Limb (tissue), 2 donors: Measurements from ENCODE around the gene TERC.
"Not testable (repeated sequence)": the region's sequence is repeated elsewhere in the genome, so short reads cannot be mapped to it uniquely, and the experiment has no call there.

ENCODE experiments used
- DNase-seq, 2 donors: peaks; one replicate each; pipeline ENCODE4 v3.0.0-alpha.2; 2016; ENCODE audit errors: extremely low spot score in 2 of 2

TERC gene

DNA sequence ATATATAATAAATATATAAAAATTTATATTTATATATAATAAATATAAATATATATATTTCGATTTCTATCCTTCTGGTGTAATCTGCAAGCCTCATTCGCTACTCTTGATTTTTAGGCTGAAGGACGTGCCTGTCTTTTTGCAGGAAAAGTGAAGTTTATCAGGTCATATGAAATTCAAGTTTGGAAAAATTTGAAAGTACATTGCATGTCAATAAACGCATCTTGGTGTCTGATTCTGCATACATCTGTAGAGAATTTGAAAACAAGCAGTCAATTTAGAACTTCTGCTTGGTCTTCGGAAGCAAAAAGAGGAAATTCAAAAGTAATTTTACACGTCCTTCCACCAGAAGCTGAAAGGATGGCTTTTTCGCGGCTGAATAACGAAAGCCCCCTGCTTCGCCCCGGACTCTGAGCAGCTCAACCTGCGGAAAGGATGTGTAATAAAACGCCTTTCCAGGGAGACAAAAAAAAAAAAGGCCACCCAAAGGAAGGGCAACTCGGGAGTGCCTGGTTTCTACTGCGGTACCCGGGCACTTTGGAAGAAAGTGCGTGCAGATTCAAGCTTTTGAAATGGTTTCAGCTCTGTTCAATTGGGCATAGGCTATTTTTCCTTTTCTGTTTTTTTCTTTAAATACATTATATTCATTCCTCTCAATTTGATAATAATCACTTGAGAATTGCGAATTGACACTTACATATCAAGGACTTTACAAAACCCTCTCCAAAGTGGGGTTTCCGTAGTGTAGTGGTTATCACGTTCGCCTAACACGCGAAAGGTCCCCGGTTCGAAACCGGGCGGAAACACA is 6.8 kb upstream of the TERC start:
- DNase-seq, result peak; percentile 78 to 89

GRCh38 chr3:169769287-169770181 is 4.7 kb upstream of the TERC start, which contains the start of gene ACTRT3:
Gene ACTRT3 (minus strand): TSS chr3:169769561. CDS start chr3:169769520, 41 bp downstream.
- DNase-seq, result peak; percentile 72 to 84

GRCh38 chr3:169764312-169764881 is 463 bp downstream of the TERC start:
- peak; percentile 59 to 79 for DNase-seq

DNA sequence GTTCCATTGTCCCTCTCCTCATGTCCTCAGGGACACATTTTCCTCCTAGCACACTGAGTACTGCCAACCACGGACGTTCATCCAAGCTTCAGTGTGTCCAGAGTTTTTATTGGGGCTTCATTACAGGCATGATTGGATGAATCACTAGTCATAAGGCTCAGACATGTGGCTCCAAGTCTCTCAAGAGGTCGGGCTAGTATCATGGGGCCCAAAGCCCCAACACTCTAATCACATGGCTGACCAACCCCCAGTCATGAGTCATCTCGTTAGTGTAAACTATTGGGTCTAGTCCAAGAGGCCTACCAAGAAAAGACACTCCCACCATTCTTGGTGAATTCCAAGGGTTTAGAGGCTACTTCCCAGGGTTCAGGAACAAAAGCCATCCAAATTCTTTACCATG is 4.4 kb downstream of the TERC start:
- no peak for DNase-seq

DNA sequence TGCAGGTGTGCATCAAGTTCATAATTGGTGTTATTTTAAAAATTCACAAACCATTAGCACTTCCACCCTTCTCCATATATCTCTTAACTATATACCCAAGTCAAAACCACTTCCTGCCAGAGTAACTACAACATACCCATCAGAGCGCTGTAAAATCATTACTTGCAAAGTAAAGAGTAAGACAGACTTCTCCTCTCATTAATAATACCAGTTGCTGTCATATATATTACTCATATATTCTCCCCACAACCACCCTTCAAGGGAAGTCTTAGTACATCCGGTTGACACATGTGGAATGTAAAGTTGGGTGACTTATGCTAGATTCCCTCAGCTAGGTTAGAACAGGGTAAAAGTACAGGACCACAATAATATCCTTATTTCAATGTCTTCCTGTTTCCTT is 5.6 kb downstream of the TERC start:
- no peak for DNase-seq

DNA sequence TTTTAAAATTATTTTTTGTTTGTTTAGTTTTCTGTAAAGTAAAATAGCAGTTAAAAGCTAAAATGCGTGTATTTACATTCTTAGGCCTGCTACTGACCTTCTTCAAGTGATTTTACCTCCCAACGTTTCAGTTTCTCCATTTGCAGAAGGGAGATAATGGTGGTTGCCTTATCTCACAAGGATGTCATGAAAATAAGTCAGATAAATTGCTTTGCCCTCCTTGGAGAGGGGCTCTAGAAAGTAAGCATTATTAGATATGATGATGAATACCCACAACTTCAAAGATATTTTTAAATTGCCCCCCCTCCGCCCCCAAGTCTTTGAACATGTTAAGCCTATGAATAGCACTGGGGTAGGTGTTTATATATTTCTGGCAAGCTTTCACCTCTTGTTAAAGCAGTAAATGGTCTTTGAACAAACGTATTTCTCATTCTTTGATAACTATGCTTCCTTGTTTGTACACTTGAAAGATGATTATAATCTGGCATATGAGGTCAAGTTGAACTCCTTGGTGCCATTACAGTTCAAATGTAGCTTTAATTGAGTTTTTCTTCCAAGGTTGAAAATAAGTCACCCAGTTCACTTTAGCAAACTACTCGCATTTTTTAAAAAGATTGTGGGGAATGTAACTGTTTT is 6.4 kb downstream of the TERC start:
- DNase-seq, result no peak

- no peak for DNase-seq
Observed at GRCh38 chr3:169755488-169755887, 9.4 kb downstream of the TERC start.

DNA sequence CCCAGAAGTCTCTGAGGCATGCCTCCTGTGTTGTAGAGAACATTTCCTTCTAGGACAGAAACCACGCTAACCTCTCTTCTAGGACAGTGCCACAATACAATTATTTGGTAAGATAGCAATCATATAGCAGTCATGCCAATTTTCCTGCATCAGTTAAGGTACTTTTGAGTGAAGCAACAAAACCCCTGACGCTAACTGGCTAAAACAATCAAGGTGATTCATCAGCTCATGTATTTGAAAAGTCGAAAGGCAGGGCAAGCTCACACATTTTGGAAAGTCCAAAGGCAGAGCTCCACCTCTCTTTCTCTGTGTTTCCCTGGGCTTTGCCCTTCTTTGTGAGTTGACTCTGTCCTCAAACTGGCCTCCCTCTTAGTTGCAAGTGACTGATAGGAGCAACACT is 10.1 kb downstream of the TERC start:
- no peak for DNase-seq

DNA sequence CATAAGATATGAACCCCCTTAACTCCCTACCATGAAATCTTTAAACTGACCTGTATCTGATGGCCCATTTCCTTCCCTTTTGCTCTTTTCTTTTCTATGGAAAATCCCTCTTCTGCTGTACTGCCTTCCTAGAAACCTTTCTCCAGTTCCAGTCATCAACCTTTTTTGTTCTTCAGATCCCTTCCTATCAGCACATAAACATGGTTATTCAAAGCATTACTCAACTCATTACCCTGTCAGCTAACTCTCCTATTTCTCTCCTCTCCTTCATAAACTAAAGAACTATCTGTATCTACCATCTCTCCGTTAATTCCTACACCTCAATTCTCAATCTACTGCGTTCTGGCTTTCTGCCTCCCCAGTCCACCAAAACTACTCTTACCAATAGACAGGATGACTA is 13.0 kb downstream of the TERC start:
- no peak for DNase-seq

GRCh38 chr3:169750665-169751064 is 14.2 kb downstream of the TERC start:
- no peak for DNase-seq

GRCh38 chr3:169748670-169749069 is 16.2 kb downstream of the TERC start:
- DNase-seq, result no peak

DNA sequence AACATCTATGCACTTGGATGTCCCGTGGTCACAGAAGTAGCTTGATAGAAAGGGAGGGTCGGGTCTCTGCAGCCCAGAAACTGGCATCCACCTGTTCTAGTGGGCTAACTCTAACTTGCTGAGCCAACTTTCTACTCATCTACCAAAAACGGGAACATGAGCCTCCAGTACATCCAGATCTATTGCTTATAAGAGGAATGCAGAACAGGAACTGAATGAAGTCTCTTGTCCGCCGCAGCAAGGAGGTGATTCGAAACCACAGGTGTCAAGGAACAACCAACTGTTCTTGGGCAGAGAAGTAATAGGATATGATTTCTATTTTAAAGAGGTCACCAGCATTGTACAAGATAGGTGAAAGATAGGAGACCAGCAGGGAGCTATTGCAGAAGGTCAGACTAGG is 17.9 kb downstream of the TERC start:
- DNase-seq, result no peak

DNA sequence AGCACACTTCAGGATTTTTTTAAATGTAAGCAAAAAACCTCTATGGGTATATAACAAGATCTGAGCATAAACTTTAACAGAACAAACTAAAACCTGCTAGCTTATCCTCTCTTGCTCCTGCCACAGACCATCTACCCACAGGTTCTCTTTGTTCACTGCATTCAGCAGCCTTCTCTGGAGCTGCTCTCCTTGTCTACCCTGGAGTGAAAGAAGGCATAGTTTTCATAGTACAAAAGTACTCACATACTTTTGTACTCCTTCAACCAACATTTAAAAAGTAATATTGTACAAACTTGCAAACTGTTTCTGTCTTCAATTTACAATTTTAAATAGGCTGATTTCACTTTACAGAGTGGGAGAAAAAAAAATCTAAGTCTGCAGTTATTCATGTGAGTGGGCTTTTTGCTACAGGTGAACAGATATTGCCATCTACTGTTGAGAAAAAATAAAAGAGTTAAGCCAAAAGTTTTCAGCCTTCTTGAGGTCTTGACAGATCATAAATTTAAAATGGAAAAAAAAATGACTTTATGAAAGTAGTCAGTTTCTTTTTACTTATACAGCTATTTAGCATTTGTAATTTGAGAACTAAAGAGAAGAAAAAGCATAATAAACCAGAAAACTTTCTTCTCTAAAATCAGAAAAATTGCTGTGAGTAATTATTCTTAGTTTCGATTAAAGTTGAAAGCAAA is 20.4 kb downstream of the TERC start:
- peak in 1 of 2 donors; percentile 46 for DNase-seq

DNA sequence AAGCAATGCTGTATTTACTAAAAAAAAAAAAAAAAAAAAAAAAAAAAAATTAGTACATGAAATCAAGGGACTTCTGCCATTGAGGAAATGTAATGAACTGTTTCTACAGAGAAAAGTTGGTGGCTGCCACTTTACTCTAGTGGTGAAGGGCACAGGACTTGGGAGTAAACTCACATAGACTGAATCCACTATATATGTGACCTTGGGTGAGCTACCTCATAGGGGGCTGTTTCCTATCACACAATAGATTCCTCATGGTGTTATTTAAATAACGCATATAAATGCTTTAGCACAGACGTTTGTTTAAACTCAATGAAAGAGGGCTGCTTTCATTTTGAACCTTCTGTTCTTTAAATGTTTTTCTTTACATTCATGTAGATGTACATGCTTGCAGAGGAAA is 25.8 kb downstream of the TERC start:
- no peak for DNase-seq

DNA sequence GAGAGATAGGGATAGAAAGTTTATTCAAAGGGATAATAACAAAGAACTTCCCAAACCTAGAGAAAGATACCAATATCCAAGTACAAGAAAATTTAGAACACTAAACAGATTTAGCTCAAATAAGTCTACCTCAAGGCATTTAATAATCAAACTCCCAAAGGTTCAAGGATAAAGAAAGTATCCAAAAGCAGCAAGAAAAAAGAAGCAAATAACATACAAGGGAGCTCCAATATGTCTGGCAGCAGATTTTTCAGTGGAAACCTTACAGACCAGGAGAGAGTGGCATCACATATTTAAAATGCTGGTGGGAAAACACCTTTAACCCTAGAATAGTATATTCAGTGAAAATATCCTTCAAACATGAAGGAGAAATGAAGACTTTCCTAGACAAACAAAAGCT is 33.0 kb downstream of the TERC start:
- not testable (repeated sequence) for DNase-seq

- no peak for DNase-seq
Observed at GRCh38 chr3:169722724-169723123, 42.1 kb downstream of the TERC start.

DNA sequence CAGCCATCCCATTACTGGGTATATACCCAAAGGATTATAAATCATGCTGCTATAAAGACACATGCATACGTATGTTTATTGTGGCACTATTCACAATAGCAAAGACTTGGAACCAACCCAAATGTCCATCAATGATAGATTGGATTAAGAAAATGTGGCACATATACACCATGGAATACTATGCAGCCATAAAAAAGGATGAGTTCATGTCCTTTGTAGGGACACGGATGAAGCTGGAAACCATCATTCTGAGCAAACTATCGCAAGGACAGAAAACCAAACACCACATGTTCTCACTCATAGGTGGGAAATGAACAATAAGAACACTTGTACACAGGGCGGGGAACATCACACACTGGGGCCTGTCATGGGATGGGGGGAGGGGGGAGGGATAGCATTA is 46.4 kb downstream of the TERC start:
- DNase-seq, result not testable (repeated sequence)
